Activated gamma-delta T cell (primary cell): ENCODE results near the gene HP.

Experiments
- DNase-seq: peaks from one replicate; lab custom pipeline; 2025; lab: John Stamatoyannopoulos, UW

Gene HP

GRCh38 chr16:72085002-72085401 is 30.7 kb downstream of the HP start:
- no peak for DNase-seq

- DNase-seq: no peak
These were observed 36.9 kb downstream of the HP start for GRCh38 chr16:72091217-72091616.

DNA sequence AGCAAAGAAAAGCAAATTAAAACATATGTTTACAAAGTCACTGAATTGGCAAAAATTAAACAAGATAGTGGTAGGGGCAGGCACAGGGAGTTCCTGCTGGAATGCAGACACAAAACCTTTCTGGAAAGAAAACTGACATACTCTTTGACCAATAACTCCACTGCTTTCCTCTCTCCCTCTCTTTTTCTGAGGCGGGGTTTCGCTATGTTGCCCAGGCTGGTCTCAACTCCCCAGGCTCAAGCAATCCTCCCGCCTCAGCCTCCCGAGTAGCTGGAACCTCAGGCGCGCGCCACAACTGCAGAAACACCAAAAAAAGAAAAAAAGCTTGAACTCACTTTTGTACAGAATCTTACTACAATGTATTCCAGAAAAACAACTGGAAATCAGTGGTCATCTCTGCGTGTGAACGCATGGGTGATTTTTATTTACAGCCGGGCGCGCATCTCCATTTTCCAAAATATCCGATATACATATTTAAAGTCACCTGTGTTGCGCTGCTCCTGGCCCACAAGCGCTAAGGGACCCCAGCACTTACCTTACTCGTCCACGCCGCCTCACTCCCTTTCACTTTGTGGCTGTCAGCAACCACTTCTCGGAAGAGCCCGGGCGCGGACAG is 38.6 kb downstream of the HP start:
- no peak for DNase-seq

- DNase-seq: peak; percentile 49
These were observed 39.4 kb downstream of the HP start, which contains the start of the genes DHX38 and TXNL4B for GRCh38 chr16:72093448-72094265. TSS of gene DHX38 (plus strand) at chr16:72093847. CDS start at chr16:72096158, 2,311 bp downstream. TSS of gene TXNL4B (minus strand) at chr16:72093620. CDS start at chr16:72090749, 2,871 bp downstream.

DNA sequence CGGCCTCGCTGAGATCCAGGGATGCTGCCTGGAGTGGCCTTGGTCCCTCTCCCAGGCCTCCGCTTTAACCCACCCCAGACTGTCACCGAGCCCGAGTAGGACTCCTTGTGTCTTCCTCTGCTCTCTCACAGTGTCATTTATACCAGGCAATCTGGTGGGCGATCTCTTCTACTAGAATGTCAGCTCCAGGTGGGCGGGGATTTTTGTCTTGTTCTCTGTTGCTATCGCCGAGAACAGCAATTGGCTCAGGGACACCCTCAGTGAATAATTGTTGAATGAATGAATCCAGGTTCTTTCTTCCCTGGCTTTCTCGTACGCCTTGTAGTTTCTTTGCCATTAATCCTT is 39.9 kb downstream of the HP start:
- no peak for DNase-seq

- DNase-seq: no peak
These were observed 44.6 kb downstream of the HP start for GRCh38 chr16:72098936-72099335.

- DNase-seq: no peak
These were observed 45.1 kb downstream of the HP start for GRCh38 chr16:72099377-72099818.

GRCh38 chr16:72101195-72101594 is 46.9 kb downstream of the HP start:
- no peak for DNase-seq

- no peak for DNase-seq
These were observed 50.6 kb downstream of the HP start for GRCh38 chr16:72104905-72105304.

GRCh38 chr16:72105978-72106377 is 51.7 kb downstream of the HP start:
- no peak for DNase-seq

DNA sequence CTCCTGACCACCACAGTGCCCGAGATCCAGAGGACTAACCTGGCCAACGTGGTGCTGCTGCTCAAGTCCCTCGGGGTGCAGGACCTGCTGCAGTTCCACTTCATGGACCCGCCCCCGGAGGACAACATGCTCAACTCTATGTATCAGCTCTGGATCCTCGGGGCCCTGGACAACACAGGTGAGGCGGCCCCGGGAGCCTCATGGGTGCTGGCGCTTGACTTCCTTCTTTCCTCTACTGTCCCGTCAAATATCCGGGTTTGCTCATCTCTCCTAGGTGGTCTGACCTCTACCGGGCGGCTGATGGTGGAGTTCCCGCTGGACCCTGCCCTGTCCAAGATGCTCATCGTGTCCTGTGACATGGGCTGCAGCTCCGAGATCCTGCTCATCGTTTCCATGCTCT is 53.1 kb downstream of the HP start:
- DNase-seq: no peak

- no peak for DNase-seq
These were observed 54.2 kb downstream of the HP start for GRCh38 chr16:72108353-72109102.

DNA sequence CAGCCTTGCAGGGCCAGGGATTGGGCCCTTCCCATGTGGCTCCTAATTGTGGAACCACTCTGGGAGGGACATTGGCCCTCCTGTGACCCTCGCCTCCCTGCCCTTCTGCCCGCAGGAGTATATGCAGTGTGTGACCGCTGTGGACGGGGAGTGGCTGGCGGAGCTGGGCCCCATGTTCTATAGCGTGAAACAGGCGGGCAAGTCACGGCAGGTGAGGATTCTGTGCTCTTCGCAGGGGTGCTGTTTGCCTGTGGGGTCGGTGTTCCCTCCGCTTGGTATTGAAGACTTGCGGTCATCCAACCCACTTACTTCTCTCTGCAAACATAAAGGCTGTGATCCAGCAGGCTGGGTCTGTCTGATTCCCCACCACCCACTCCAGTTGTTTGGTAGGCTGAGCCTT is 55.0 kb downstream of the HP start:
- DNase-seq: no peak

- DNase-seq: no peak
These were observed 55.7 kb downstream of the HP start for GRCh38 chr16:72109966-72110530.
